ENCODE measurements around the gene FYN.

FYN gene

DNA sequence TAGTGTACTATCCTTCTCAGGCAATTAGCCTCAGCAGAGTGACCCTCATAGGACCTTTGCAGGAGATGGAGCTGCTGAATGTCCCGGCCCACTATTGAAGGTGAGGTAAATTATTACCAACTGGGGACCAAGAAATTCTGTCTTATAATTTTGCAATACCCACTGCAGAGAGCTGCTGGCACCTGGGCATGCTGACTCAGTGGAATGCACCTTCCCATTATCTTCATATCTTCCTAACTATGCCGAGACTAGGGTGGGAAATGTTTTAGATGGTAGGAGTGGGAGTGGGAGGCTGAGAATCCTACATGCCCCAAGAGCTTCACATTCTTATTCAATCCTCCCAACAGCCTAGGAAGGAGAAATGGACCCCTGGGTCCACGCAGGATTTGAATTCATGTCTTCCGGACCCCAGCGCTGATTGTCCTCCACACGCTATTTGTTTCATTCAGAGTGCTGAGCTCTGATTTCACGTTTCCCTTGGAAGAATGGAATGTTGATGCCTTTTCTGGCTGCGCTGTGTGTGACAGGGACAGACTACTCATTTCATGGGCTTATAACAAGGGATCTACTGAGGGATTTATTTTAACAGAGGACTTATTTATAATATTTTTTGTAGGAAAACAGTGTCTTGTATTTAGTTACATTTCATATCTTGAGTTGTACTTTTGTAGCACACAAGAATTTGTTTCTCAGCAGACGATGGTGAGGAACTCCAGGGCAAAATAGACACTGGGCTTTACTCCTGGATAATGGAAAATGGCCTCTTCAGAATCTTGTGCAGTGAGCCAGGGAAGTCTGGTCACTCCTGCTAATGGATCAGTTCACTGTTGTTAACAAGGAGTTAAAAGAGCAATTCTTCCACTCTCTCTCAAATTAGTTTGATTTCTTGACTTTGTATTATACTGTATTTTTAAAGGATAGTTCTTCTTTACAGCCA, 66.4 kb downstream of the FYN start:
- DNase-seq (ENCODE audit: low spot score) = no peak

GRCh38 chr6:111806165-111806547, 67.1 kb downstream of the FYN start:
- DNase-seq (ENCODE audit: low spot score) = no peak

- DNase-seq (ENCODE audit: low spot score) = no peak
Observed at GRCh38 chr6:111805511-111806164, 67.6 kb downstream of the FYN start.

DNA sequence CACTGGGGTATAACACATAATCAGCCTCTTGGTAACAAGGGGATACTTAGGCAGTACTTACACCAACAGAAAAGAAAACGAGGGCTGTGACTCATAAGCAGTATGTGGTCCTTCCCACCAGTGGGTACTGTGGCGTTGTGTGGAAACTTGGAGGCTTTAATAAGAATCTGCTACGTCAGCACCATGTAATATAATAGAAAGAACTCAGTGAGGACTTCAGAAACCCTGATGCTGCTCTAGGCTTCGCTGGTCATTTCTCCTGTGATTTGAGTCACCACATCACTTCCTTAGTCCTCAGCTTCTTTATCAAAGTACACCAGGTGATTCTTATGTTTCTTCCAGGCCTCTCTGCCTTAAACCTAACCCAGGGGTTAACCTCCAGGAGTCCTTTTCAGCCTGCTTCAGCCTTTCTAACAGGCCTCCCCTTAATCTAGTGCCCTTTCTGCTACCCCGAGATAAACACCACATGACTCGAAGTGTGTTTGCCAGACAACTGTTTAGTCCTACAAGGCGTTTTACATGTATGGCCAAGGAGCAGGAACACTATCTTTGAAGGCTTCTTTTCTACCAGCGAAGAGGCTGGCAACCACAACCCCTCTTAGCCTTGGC, 68.5 kb downstream of the FYN start:
- DNase-seq (ENCODE audit: low spot score) = no peak

DNA sequence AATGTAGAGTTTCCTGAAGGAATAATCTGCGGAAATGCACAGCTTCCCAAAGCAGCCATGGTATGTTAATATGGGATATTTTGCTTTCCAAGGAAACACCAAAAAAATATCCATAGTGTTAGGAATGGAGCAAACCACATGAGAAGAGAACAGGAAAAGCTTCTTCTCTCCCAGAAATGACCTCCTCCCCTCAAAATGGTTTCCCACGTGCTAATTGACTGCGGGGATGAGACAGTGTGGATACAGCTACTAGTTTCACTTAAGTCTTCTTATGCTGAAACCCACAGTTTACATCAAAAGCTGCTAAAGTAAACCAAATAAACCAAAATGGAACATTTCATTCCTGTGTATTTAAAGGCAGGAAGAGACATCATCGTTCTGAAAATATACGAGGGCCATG, 69.4 kb downstream of the FYN start:
- no peak for DNase-seq (ENCODE audit: low spot score)

GRCh38 chr6:111803371-111803770, 69.9 kb downstream of the FYN start:
- no peak for DNase-seq (ENCODE audit: low spot score)

- DNase-seq (ENCODE audit: low spot score) = no peak
Observed at GRCh38 chr6:111802720-111803330, 70.4 kb downstream of the FYN start.

GRCh38 chr6:111802015-111802414, 71.2 kb downstream of the FYN start:
- DNase-seq (ENCODE audit: low spot score) = no peak

DNA sequence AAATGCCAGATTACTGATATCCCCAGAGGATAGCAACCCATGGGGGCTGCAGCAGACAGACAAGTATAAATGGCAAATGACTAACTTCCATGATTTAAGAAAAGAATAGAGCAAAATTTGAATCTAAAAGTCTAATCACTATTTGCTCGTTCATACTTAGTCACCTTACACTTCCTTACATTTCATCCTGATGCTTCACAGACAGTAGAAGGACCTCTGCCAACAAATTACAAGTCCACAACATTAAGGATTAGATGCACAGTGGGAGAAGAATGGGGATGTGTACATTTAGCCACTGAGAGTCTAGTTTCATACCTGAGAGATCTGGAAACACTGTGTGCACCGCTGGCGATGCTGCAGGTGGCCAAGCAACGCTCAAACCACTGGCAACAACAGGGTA, 72.4 kb downstream of the FYN start:
- no peak for DNase-seq (ENCODE audit: low spot score)

DNA sequence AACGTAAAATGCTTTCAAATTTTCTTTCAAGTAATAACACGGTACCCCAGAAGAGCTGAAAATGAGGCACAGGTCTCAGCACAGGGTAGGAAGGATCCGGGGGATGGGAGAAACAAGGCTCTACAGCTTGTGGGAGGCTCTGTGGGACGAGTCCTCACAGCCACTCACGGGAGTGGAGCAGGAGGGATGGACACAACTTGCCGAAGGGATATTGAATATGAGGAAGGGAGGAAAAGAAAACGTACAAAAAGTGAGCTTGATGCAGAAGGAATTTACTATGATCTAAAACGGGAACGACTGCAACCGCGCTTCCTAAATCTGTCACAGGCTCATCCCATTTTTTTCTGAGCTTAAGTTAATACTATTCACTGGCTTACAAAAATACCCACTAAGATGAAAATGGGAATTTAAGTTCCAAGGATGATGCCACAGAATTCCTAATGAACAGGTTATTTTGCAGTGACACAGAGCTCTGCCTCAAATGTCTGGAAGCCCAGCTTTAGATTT, 72.9 kb downstream of the FYN start:
- DNase-seq (ENCODE audit: low spot score) = no peak

DNA sequence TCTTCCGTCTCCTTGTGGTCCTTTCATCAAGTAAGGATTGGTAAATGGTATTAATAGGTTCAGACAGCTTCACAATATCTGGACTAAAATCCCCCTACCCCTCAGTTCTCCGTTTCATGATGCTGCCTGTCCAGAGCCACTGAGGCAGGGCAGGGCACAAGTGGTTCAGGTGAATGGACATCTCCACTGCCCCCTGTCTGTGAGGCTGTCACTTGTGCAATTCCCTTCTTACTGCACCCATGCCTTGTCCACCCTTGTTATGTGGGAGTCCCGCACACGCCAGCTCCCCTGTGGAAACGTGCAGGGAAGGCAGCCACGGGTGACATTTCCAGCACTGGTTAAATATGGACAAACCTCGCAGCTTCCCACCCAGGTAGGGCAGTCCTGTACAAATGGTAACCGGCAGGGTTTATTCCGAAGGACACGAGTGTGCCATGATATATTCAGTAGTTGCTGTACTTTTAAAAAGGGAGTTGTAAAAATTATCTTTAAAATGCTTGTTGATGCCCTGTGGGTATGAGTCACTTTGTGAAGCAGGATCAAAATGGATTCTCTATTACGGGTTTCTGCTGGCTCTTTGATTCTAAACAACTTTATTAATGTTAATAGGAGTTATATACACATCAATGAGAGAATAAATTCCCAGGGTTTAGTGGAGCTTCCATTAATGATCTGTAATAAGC, 73.5 kb downstream of the FYN start:
- DNase-seq (ENCODE audit: low spot score) = no peak

DNA sequence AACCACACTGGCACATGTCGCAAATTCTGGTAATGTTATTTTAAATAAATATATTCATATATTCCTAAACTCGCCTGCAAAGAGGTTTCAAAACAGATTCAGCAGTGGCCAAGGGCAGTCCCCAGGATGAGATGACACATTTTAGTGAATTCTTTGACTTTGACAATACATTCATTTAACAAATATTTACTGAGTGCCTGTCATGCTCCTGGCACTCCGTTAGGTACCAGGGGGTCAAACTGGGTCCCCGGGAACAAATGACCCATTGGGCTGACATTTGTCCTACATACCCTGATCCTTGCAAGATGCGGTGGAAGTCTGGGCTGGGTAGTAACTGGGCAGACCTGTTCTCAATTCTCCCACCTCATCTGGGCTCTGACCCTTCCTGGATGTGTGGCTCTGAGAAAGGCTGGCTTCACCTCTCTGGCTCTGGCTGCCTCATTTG, 74.9 kb downstream of the FYN start:
- DNase-seq (ENCODE audit: low spot score) = no peak

GRCh38 chr6:111796310-111796918, 76.8 kb downstream of the FYN start:
- no peak for DNase-seq (ENCODE audit: low spot score)

DNA sequence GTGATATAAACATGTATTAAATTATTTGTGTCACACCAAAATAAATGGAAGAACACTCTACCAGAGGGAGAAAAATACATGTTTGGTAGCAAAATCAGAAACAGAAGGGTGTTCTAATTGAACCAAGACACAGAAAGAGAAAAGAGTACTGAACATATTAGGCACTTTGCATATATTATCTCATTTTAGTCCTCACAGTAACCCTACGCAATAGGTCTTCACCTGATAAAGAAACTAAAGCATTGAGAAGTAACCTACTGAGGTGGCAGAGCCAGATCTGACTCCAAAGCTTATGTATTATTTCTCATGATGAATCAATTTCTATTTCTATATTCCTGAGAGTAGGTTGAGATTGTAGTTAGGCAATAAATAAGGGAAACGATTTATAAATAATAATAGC, 77.7 kb downstream of the FYN start:
- no peak for DNase-seq (ENCODE audit: low spot score)

GRCh38 chr6:111794727-111795452, 78.4 kb downstream of the FYN start:
- DNase-seq (ENCODE audit: low spot score) = no peak

GRCh38 chr6:111794300-111794699, 79.0 kb downstream of the FYN start:
- DNase-seq (ENCODE audit: low spot score) = no peak

DNA sequence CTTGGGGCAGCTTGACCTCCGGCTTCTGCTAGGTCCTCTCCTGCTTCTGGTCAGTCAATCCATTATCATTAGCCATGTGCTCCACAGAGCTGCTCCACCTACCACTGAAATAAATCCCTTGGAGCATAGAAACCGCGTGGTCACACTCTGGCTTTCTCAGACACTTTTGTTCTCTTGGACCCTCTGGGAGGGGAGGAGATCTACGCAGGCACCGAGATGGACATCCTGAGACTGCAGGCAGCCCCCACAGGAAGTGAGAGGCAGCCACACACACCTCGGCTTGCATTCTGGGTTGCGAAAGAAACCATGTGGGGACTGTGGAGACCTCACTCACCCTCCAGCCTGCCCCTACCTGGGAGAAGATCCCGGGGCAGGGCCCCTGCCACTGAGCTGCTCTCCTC, 79.5 kb downstream of the FYN start:
- DNase-seq (ENCODE audit: low spot score) = no peak

DNA sequence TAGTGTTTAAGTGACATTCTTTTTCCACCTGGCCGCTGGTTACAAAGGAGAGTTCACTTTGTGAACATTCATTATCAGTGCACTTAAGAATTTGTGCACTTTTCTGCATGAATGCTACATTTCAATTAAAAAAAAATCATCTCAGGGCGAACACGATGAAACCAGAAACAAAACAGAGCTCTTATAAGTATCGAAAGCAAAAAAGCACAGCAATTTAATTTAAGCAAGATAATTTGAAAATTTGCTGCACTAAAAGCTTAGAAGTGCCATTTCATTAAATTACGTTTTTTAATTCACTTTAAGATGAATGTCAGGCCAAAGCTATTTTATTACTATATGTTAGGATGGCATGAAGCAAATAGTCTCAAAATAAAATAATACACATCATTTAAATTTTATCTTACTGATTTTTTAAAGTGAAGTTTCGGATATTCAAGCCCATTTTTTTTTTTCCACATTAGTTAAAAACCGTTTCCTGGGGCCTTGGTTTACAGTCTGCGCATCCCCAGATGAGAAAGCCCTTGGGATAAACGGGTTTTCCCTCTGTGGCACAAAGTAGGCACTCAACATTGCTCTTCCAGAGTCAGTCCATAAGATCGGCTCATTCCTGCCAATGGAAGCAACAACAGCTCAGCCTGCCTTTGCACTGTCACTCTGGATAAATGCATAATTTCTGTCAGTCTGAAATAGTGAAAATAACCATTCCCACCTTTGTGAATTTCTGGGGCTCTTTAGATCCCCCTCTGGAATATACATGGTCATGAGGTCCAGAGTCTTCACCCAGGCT, 80.1 kb downstream of the FYN start:
- no peak for DNase-seq (ENCODE audit: low spot score)

GRCh38 chr6:111792241-111792640, 81.0 kb downstream of the FYN start:
- no peak for DNase-seq (ENCODE audit: low spot score)

GRCh38 chr6:111791415-111791814, 81.8 kb downstream of the FYN start:
- peak; percentile 36 for DNase-seq (ENCODE audit: low spot score)
